Measurements from ENCODE around the gene CYP8B1. TPM values are rescaled to one million over a fixed set of nuclear protein-coding genes. Genes with fewer than 3 reads are reported as not detected.

CYP8B1 gene
- total and polyA plus RNA-seq, 2 of the 13 experiments (the other 11 are each of a cell fraction or from before 2014, with no cell fraction given) = 0.58 to 2.0 TPM

GRCh38 chr3:42846685-42847522, 28.8 kb downstream of the CYP8B1 start (continued):
- TF ChIP-seq ZBTB33 (CRISPR knock-in tag; IDR thresholded peaks at IDR 0.05) = no peak
- TF ChIP-seq PHF5A (CRISPR knock-in tag; IDR thresholded peaks at IDR 0.05; ENCODE audit: low read depth, unreplicated experiment) = no peak
- no peak for TF ChIP-seq DNMT3B (CRISPR knock-in tag; conservative IDR thresholded peaks at IDR 0.05)
- no peak for TF ChIP-seq PPARG (CRISPR knock-in tag; conservative IDR thresholded peaks at IDR 0.05)
- TF ChIP-seq MED13 (CRISPR knock-in tag; IDR thresholded peaks at IDR 0.05) = no peak
- TF ChIP-seq ZFP36 (IDR thresholded peaks at IDR 0.05; ENCODE audit: borderline replicate concordance, low read depth, low read length, partially characterized antibody) = no peak
- TF ChIP-seq TAF15 (IDR thresholded peaks at IDR 0.05; ENCODE audit: low read depth, low read length, poor library complexity, severe bottlenecking) = no peak
- no peak for TF ChIP-seq ZNF891 (CRISPR knock-in tag; IDR thresholded peaks at IDR 0.05)
- no peak for TF ChIP-seq ZNF772 (CRISPR knock-in tag; IDR thresholded peaks at IDR 0.05)
- TF ChIP-seq ZNF362 (CRISPR knock-in tag; IDR thresholded peaks at IDR 0.05; ENCODE audit: borderline replicate concordance) = no peak
- TF ChIP-seq GABPB1 (CRISPR knock-in tag; IDR thresholded peaks at IDR 0.05) = no peak
- no peak for TF ChIP-seq ZSCAN5A (CRISPR knock-in tag; IDR thresholded peaks at IDR 0.05; ENCODE audit: borderline replicate concordance)
- TF ChIP-seq HNRNPK (IDR thresholded peaks at IDR 0.05; ENCODE audit: low read depth, low read length, poor library complexity, severe bottlenecking) = no peak
- TF ChIP-seq ZNF552 (CRISPR knock-in tag; IDR thresholded peaks at IDR 0.05; ENCODE audit: borderline replicate concordance) = no peak
- TF ChIP-seq ZNF766 (CRISPR knock-in tag; IDR thresholded peaks at IDR 0.05; ENCODE audit: borderline replicate concordance) = no peak
- no peak for TF ChIP-seq ZNF33A (CRISPR knock-in tag; IDR thresholded peaks at IDR 0.05; ENCODE audit: borderline replicate concordance)
- TF ChIP-seq NKX3-1 (CRISPR knock-in tag; IDR thresholded peaks at IDR 0.05) = no peak
- no peak for TF ChIP-seq MXD1 (CRISPR knock-in tag; IDR thresholded peaks at IDR 0.05)
- TF ChIP-seq ZNF703 (CRISPR knock-in tag; IDR thresholded peaks at IDR 0.05; ENCODE audit: borderline replicate concordance) = no peak
- TF ChIP-seq SAP130 (CRISPR knock-in tag; IDR thresholded peaks at IDR 0.05; ENCODE audit: low read depth) = peak; percentile 36; the same call in 1 of the 2 replicates
- TF ChIP-seq SIX4 (CRISPR knock-in tag; IDR thresholded peaks at IDR 0.05) = peak; percentile 79; the same call in 1 of the 2 replicates
- no peak for TF ChIP-seq LCORL (IDR thresholded peaks at IDR 0.05)
- no peak for TF ChIP-seq LCORL (CRISPR knock-in tag; IDR thresholded peaks at IDR 0.05)

Data from HepG2 (cell line).